KMS-11 (cell line): Measurements from ENCODE around the gene ZNF710.

Source experiments
- H2AFZ ChIP-seq: fragments of 200-600 bp; sonication (generic); 2 replicates; pipeline ENCODE4 v1.6.1; 2016; ENCODE audit warnings: antibody characterized with exemption, mixed run types, low read depth
- H3K27ac ChIP-seq: fragments of 200-600 bp; sonication (generic); 2 replicates; pipeline ENCODE4 v1.6.1; 2016; ENCODE audit warnings: mild to moderate bottlenecking, mixed run types
- H3K27me3 ChIP-seq: fragments of 200-600 bp; sonication (generic); 2 replicates; pipeline ENCODE4 v1.6.1; 2017; ENCODE audit warnings: mild to moderate bottlenecking, low read depth, mixed run types, moderate library complexity; ENCODE audit not compliant: insufficient read depth
- H3K36me3 ChIP-seq: fragments of 200-600 bp; sonication (generic); 2 replicates; pipeline ENCODE4 v1.6.1; 2017; ENCODE audit warnings: mild to moderate bottlenecking, mixed run types; ENCODE audit not compliant: insufficient read depth
- H3K4me1 ChIP-seq: fragments of 200-600 bp; sonication (generic); 2 replicates; pipeline ENCODE4 v1.6.1; 2016; ENCODE audit warnings: mild to moderate bottlenecking, low read depth, mixed run types; ENCODE audit not compliant: poor library complexity, severe bottlenecking
- H3K4me2 ChIP-seq: fragments of 200-600 bp; sonication (generic); 2 replicates; pipeline ENCODE4 v1.7.0; 2016; ENCODE audit warnings: mild to moderate bottlenecking, mixed run types
- H3K4me3 ChIP-seq: fragments of 200-600 bp; sonication (generic); IDR thresholded peaks from 2 replicates; pipeline ENCODE4 v1.6.1; 2017; ENCODE audit warnings: low read depth, low read length, mixed read lengths; ENCODE audit not compliant: insufficient read depth
- H3K79me2 ChIP-seq: fragments of 200-600 bp; sonication (generic); 2 replicates; pipeline ENCODE4 v1.6.1; 2016; ENCODE audit warnings: low read depth, mixed run types; ENCODE audit not compliant: insufficient read depth
- H3K9ac ChIP-seq: fragments of 200-600 bp; sonication (generic); 2 replicates; pipeline ENCODE4 v1.6.1; 2016; ENCODE audit warnings: mild to moderate bottlenecking, mixed run types
- H4K20me1 ChIP-seq: fragments of 200-600 bp; sonication (generic); 2 replicates; pipeline ENCODE4 v1.6.1; 2016; ENCODE audit warnings: mild to moderate bottlenecking, mixed run types; ENCODE audit not compliant: insufficient read depth
- CTCF ChIP-seq: fragments of 200-600 bp; sonication (generic); conservative IDR thresholded peaks from 2 replicates; pipeline ENCODE4 v1.6.1; 2017; ENCODE audit warnings: low read depth, mild to moderate bottlenecking, antibody characterized with exemption, low read length, moderate library complexity, mixed read lengths

Gene ZNF710

GRCh38 chr15:89980896-89981295 lies 20.2 kb upstream of the ZNF710 start:
- no peak overlapping the region for H3K9ac ChIP-seq

GRCh38 chr15:89982315-89983055 lies 18.6 kb upstream of the ZNF710 start:
- Histone ChIP-seq H3K4me3 (no peak overlapping the region), H3K27ac (no peak overlapping the region), H3K4me1 (no peaks in the 10 kb centered on the region), H2AFZ (no peak overlapping the region), H3K79me2 (no peaks in the 10 kb centered on the region), H3K9ac (no peak overlapping the region), H3K4me2 (no peak overlapping the region), H3K36me3 (no peaks in the 10 kb centered on the region), H3K27me3 (no peaks in the 10 kb centered on the region), H4K20me1 (no peaks in the 10 kb centered on the region)
- TF ChIP-seq CTCF, result no peak

More at GRCh38 chr15:89980896-89981295, 20.2 kb upstream of the ZNF710 start:
- Histone ChIP-seq H3K4me2 (no peak overlapping the region), H3K36me3 (no peaks in the 10 kb centered on the region), H3K79me2 (no peaks in the 10 kb centered on the region), H4K20me1 (no peaks in the 10 kb centered on the region), H2AFZ (no peak overlapping the region), H3K27ac (no peak overlapping the region), H3K27me3 (no peaks in the 10 kb centered on the region), H3K4me3 (no peak overlapping the region), H3K4me1 (no peaks in the 10 kb centered on the region)
- no peak for TF ChIP-seq CTCF

GRCh38 chr15:89984001-89984400 lies 17.1 kb upstream of the ZNF710 start:
- no peaks in the 10 kb centered on the region for H3K36me3 ChIP-seq

GRCh38 chr15:89984421-89985010 lies 16.6 kb upstream of the ZNF710 start:
- Histone ChIP-seq H3K4me3 (no peak overlapping the region), H2AFZ (no peak overlapping the region), H3K27ac (no peak overlapping the region), H3K9ac (no peak overlapping the region), H4K20me1 (no peaks in the 10 kb centered on the region), H3K4me2 (no peak overlapping the region), H3K79me2 (no peaks in the 10 kb centered on the region), H3K27me3 (no peaks in the 10 kb centered on the region), H3K36me3 (no peaks in the 10 kb centered on the region), H3K4me1 (no peaks in the 10 kb centered on the region)
- TF ChIP-seq CTCF, result no peak

More at GRCh38 chr15:89984001-89984400, 17.1 kb upstream of the ZNF710 start:
- Histone ChIP-seq H2AFZ (no peak overlapping the region), H3K79me2 (no peaks in the 10 kb centered on the region), H3K4me2 (no peak overlapping the region), H3K27me3 (no peaks in the 10 kb centered on the region), H3K4me1 (no peaks in the 10 kb centered on the region), H3K27ac (no peak overlapping the region), H4K20me1 (no peaks in the 10 kb centered on the region), H3K9ac (no peak overlapping the region), H3K4me3 (no peak overlapping the region)
- no peak for TF ChIP-seq CTCF
